HCT116 (cell line): ENCODE data around the gene ACRV1. TPM values are rescaled to one million over a fixed set of nuclear protein-coding genes. Genes with fewer than 3 reads are reported as not detected.
A peak's percentile ranks its signal among the peaks of the same experiment; 100 is the strongest.

Experiments used
- ATAC-seq: fragments of 200-7000 bp; cut with Tn5 transposase; 2 replicates; pipeline ENCODE4 v1.9.1; 2020; ENCODE audit warnings: mild to moderate bottlenecking, moderate library complexity
- BruUV-seq: library from RNA; stranded (reverse); fragments of 400-500 nt; replicated peaks from 2 replicates; lab custom pipeline; 2021; lab: Mats Ljungman, UMichigan
- CTCF ChIA-PET: fragments of 300-600 bp; sonication (Branson Sonifier 250); formaldehyde crosslinking; loops from one replicate; lab custom pipeline; 2021; ENCODE audit warnings: antibody characterized with exemption; lab: Charles Lee
- POLR2A ChIA-PET: fragments of 300-600, 350-600 bp; sonication (Branson Sonifier 250); formaldehyde crosslinking; loops from one replicate; lab custom pipeline; 2021; ENCODE audit warnings: antibody characterized with exemption; lab: Charles Lee
- RAD21 ChIA-PET, 2 experiments: fragments of 300-600 bp; sonication (Branson Sonifier 250); formaldehyde crosslinking; loops; one replicate each; lab custom pipeline; 2023; ENCODE audit warnings: low total read pairs in 2 of 2; ENCODE audit not compliant: uncharacterized antibody in 2 of 2, unreplicated experiment in 2 of 2, low non-redundant PET in 1 of 2; lab: Charles Lee
- DNase-seq: peaks from one replicate; pipeline ENCODE4 v3.0.0-alpha.2; 2010; ENCODE audit warnings: low read depth, low spot score
- H2AFZ ChIP-seq: fragments of 200-600 bp; shearing (Covaris generic), sonication (generic); 2 replicates; pipeline ENCODE4 v1.6.1; 2017; ENCODE audit warnings: low read depth, mixed run types, mixed read lengths, antibody characterized with exemption, low read length; ENCODE audit not compliant: poor library complexity, severe bottlenecking
- H3K27ac ChIP-seq: 2 replicates; pipeline ENCODE4 v1.5.1; 2012; ENCODE audit warnings: low read depth, low read length
- H3K27me3 ChIP-seq: fragments of 200-600 bp; sonication (generic); 2 replicates; pipeline ENCODE4 v1.6.1; 2016; ENCODE audit warnings: mixed run types, low read length, mixed read lengths; ENCODE audit not compliant: insufficient read depth
- H3K36me3 ChIP-seq, 2 experiments: fragments of 200-500 bp in 1 of 2; fragments of 200-600 bp in 1 of 2; sonication (Bioruptor generic) in 1 of 2; sonication (generic) in 1 of 2; 2 replicates each; pipeline versions ENCODE4 v1.5.1 to v1.6.1; 2014 to 2016; ENCODE audit warnings: low read length in 2 of 2, inconsistent platforms in 1 of 2, mixed read lengths in 1 of 2, mixed run types in 1 of 2; ENCODE audit not compliant: insufficient read depth in 2 of 2, control insufficient read depth in 1 of 2
- H3K4me1 ChIP-seq, 2 experiments: fragments of 200-600 bp in 1 of 2; sonication (generic) in 1 of 2; 2 replicates each; pipeline versions ENCODE4 v1.5.1 to v1.6.1; 2012 to 2017; ENCODE audit warnings: low read length in 2 of 2, inconsistent platforms in 1 of 2, mild to moderate bottlenecking in 1 of 2, mixed read lengths in 1 of 2, mixed run types in 1 of 2, moderate library complexity in 1 of 2; ENCODE audit not compliant: insufficient read depth in 2 of 2, control insufficient read depth in 1 of 2
- H3K4me2 ChIP-seq: fragments of 200-600 bp; sonication (generic); 2 replicates; pipeline ENCODE4 v1.6.1; 2017; ENCODE audit warnings: mixed run types, low read length, mixed read lengths
- H3K4me3 ChIP-seq, 2 experiments: fragments of 200-600 bp in 1 of 2; sonication (generic) in 1 of 2; replicated peaks in 1 of 2; 2 replicates each; pipeline ENCODE4 v1.5.1; 2011 to 2016; ENCODE audit warnings: low read length in 2 of 2, control low read depth in 1 of 2, low read depth in 1 of 2, mild to moderate bottlenecking in 1 of 2, mixed read lengths in 1 of 2, mixed run types in 1 of 2
- H3K79me2 ChIP-seq: fragments of 200-600 bp; sonication (generic); 2 replicates; pipeline ENCODE4 v1.6.1; 2017; ENCODE audit warnings: mild to moderate bottlenecking, mixed run types, low read length, moderate library complexity, mixed read lengths; ENCODE audit not compliant: insufficient read depth
- H3K9ac ChIP-seq: fragments of 200-600 bp; sonication (generic); 2 replicates; pipeline ENCODE4 v1.6.1; 2016; ENCODE audit warnings: low read length, mixed read lengths
- H3K9me2 ChIP-seq: fragments of 200-600 bp; sonication (generic), shearing (Covaris generic); 2 replicates; pipeline ENCODE4 v1.6.1; 2017; ENCODE audit warnings: mixed run types, mild to moderate bottlenecking, moderate library complexity; ENCODE audit not compliant: insufficient read depth
- H3K9me3 ChIP-seq, 2 experiments: fragments of 200-500 bp in 1 of 2; fragments of 200-600 bp in 1 of 2; sonication (Bioruptor generic) in 1 of 2; sonication (generic) in 1 of 2; 2 replicates each; pipeline ENCODE4 v1.6.1; 2014 to 2017; ENCODE audit warnings: low read length in 2 of 2, mixed read lengths in 2 of 2, inconsistent platforms in 1 of 2, low read depth in 1 of 2, mild to moderate bottlenecking in 1 of 2, mixed run types in 1 of 2, moderate library complexity in 1 of 2; ENCODE audit not compliant: control insufficient read depth in 1 of 2, insufficient read depth in 1 of 2
- H4K20me1 ChIP-seq: fragments of 200-600 bp; sonication (generic), shearing (Covaris generic); 2 replicates; pipeline ENCODE4 v1.6.1; 2017; ENCODE audit warnings: mixed run types, mild to moderate bottlenecking, moderate library complexity; ENCODE audit not compliant: insufficient read depth
- ATF3 ChIP-seq: IDR thresholded peaks from 2 replicates; pipeline ENCODE4 v1.6.1; 2012
- CBX3 ChIP-seq: IDR thresholded peaks from 2 replicates; pipeline ENCODE4 v1.6.1; 2012; ENCODE audit warnings: low read depth
- CTCF ChIP-seq, 3 experiments: fragments of 200-600 bp in 1 of 3; sonication (generic) in 1 of 3; IDR thresholded peaks in 2 of 3; conservative IDR thresholded peaks in 1 of 3; 2 replicates each; pipeline ENCODE4 v1.5.1; 2012 to 2017; ENCODE audit warnings: low read depth in 2 of 3, low read length in 2 of 3, antibody characterized with exemption in 1 of 3, borderline replicate concordance in 1 of 3, control low read depth in 1 of 3, mild to moderate bottlenecking in 1 of 3, mixed read lengths in 1 of 3, mixed run types in 1 of 3, moderate library complexity in 1 of 3; ENCODE audit not compliant: insufficient read depth in 1 of 3
- EZH2 ChIP-seq: fragments of 200-600 bp; sonication (generic); IDR thresholded peaks from 2 replicates; pipeline ENCODE4 v1.6.1; 2017; ENCODE audit warnings: antibody characterized with exemption, mixed run types
- FOSL1 ChIP-seq: IDR thresholded peaks from 2 replicates; pipeline ENCODE4 v1.6.1; 2012; ENCODE audit warnings: low read depth
- MAX ChIP-seq: IDR thresholded peaks from 2 replicates; pipeline ENCODE4 v1.6.1; 2012
- RAD21 ChIP-seq: IDR thresholded peaks from 2 replicates; pipeline ENCODE4 v1.6.1; 2012; ENCODE audit warnings: low read depth, mild to moderate bottlenecking
- SP1 ChIP-seq: IDR thresholded peaks from 2 replicates; pipeline ENCODE4 v1.6.1; 2012; ENCODE audit warnings: low read depth
- TCF7L2 ChIP-seq: IDR thresholded peaks from 2 replicates; pipeline ENCODE4 v1.7.0; 2011; ENCODE audit warnings: borderline replicate concordance, inconsistent platforms; ENCODE audit not compliant: insufficient read depth, insufficient read length; ENCODE audit errors: extremely low read depth
- YY1 ChIP-seq: IDR thresholded peaks from 2 replicates; pipeline ENCODE4 v1.6.1; 2011; ENCODE audit warnings: low read length, low read depth, moderate library complexity, mild to moderate bottlenecking; ENCODE audit not compliant: insufficient replicate concordance; ENCODE audit errors: extremely low read depth
- ZNF274 ChIP-seq: fragments of 200-500 bp; sonication (Bioruptor generic); IDR thresholded peaks from 2 replicates; pipeline ENCODE4 v1.6.1; 2014; ENCODE audit warnings: mild to moderate bottlenecking, low read depth, low read length, inconsistent platforms
- intact Hi-C: fragments of 100-400 bp; cut with micrococcal nuclease; formaldehyde crosslinking; loops from 2 replicates; pipeline ENCODE4 v1.10.0; 2022
- total RNA-seq: library from RNA; stranded (reverse); gene quantifications from one replicate; pipeline ENCODE4 v1.2.1, GENCODE V29; 2021; ENCODE audit not compliant: unreplicated experiment

ACRV1 gene
- total RNA-seq, 1 experiment from 2014 or later = not detected

- peak; percentile 3 for DNase-seq
- Histone ChIP-seq H3K4me3 (no peak overlapping the region), H3K27ac (no peak overlapping the region), H3K79me2 (no peaks in the 10 kb centered on the region), H3K9me3 (no peaks in the 10 kb centered on the region), H2AFZ (no peak overlapping the region), H3K9ac (no peak overlapping the region), H3K9me2 (no peaks in the 10 kb centered on the region), H3K36me3 (peaks cover 2 to 7% of the 10 kb centered on the region in 2 experiments; a peak in 3 of 4 replicates), H3K27me3 (no peaks in the 10 kb centered on the region), H3K4me1 (no peaks in the 10 kb centered on the region), H4K20me1 (no peaks in the 10 kb centered on the region), H3K4me2 (no peak overlapping the region)
- RAD21 ChIA-PET = no interaction called here
- intact Hi-C loops = no loop called here
- TF ChIP-seq CTCF (IDR thresholded peaks at IDR 0.05 in 2 of 3, conservative IDR thresholded peaks at IDR 0.05 in 1 of 3; ENCODE audit: borderline replicate concordance in 1 of 3, insufficient read depth in 1 of 3, low read depth in 2 of 3, low read length in 2 of 3) = peak in 2 of 3 experiments; percentile 23 to 34; a peak in 3 of 6 replicates
- TF ChIP-seq RAD21 = peak; percentile 39; the same call in 1 of the 2 replicates
- no peak for TF ChIP-seq TCF7L2
- BruUV-seq = no TSS peak
- peak; percentile 60 for ATAC-seq
- CTCF ChIA-PET = interaction anchor here (0.5 to 1.3 kb wide), 5 partner anchors 9 to 30 kb away, joined by 3 read pairs; no protein-coding TSS in a partner anchor
- POLR2A ChIA-PET = interaction anchor here (1.5 kb wide), 1 partner anchor 54 kb away, joined by 3 read pairs; no protein-coding TSS in a partner anchor
These were observed 1.2 kb downstream of the ACRV1 start for GRCh38 chr11:125679397-125679796.

GRCh38 chr11:125675196-125675595, 5.5 kb downstream of the ACRV1 start:
- Histone ChIP-seq H3K9ac (no peak overlapping the region), H3K4me1 (no peaks in the 10 kb centered on the region), H3K9me2 (no peaks in the 10 kb centered on the region), H4K20me1 (0 out of 2 replicates have a peak, but pooled peaks cover under 1% of the 10 kb centered on the region), H3K36me3 (peaks cover 2 to 7% of the 10 kb centered on the region in 2 experiments; a peak in 3 of 4 replicates), H2AFZ (no peak overlapping the region), H3K79me2 (no peaks in the 10 kb centered on the region), H3K4me2 (no peak overlapping the region), H3K27me3 (no peaks in the 10 kb centered on the region), H3K9me3 (no peaks in the 10 kb centered on the region), H3K27ac (no peak overlapping the region), H3K4me3 (no peak overlapping the region)
- ChIA-PET POLR2A (no interaction called here), CTCF (no interaction called here), RAD21 (no interaction called here)
- DNase-seq (no peak), ATAC-seq (no peak)
- BruUV-seq = no TSS peak
- intact Hi-C loops = no loop called here
- TF ChIP-seq CBX3 = no peak
- TF ChIP-seq EZH2 = no peak
- no peak for TF ChIP-seq YY1
- TF ChIP-seq ATF3 = no peak
- no peak for TF ChIP-seq ZNF274
- no peak for TF ChIP-seq SP1
- TF ChIP-seq FOSL1 = no peak
- TF ChIP-seq MAX = no peak
- TF ChIP-seq CTCF (IDR thresholded peaks at IDR 0.05 in 2 of 3, conservative IDR thresholded peaks at IDR 0.05 in 1 of 3; ENCODE audit: borderline replicate concordance in 1 of 3, insufficient read depth in 1 of 3, low read depth in 2 of 3, low read length in 2 of 3) = no peak
